ENCODE data around the gene UGT1A5. TPM values are rescaled to one million over a fixed set of nuclear protein-coding genes. Genes with fewer than 3 reads are reported as not detected.

The UGT1A5 gene
- total RNA-seq, 1 donor from 2014 or later, result not detected

DNA sequence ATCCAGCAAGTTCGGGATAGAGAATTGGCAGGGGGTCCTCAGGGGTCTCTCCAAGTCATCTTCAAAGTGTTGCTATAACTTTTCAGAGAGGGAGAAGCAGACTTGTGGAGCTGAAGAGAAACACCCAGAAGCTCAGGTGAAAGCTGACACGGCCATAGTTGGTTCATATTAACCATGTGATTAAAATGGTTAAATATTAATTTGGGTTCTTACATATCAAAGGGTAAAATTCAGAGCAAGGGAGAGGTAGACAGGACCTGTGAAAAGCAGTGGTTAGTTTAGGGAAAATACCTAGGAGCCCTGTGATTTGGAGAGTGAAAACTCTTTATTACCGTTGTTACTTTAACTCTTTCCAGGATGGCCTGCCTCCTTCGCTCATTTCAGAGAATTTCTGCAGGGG, 20.1 kb upstream of the UGT1A5 start, which contains the start of gene UGT1A6:
UGT1A6 (plus strand) TSS at position 243 of the 400 bp plus-strand sequence; CDS start at position 358, 115 bp downstream.
- Histone ChIP-seq H3K4me3 (no peak within 1 kb of the TSS), H4K20me1 (ENCODE audit: low read depth) (no peaks in the 10 kb centered on the region), H3K27ac (no peak within 1 kb of the TSS), H3K9ac (no peak within 1 kb of the TSS), H3K9me3 (ENCODE audit: low read depth) (no peaks in the 10 kb centered on the region), H2AFZ (replicated peaks) (no peak within 1 kb of the TSS), H3K27me3 (no peaks in the 10 kb centered on the region), H3F3A (ENCODE audit: low read depth) (no peaks in the 10 kb centered on the region), H3K4me1 (no peaks in the 10 kb centered on the region), H3K79me2 (ENCODE audit: low read depth) (no peaks in the 10 kb centered on the region), H3K36me3 (no peaks in the 10 kb centered on the region), H3K4me2 (no peak within 1 kb of the TSS)
- DNase-seq (ENCODE audit: low spot score), result no peak
- H3K9me3 Mint-ChIP-seq, result peaks cover 2% of the 10 kb centered on the region
- H3K27ac Mint-ChIP-seq, result peak within 1 kb of the TSS; percentile 48
- H3K27me3 Mint-ChIP-seq (ENCODE audit: insufficient read depth, low read depth), result peaks cover 2% of the 10 kb centered on the region
- H3K36me3 Mint-ChIP-seq, result no peaks in the 10 kb centered on the region
- no peak within 1 kb of the TSS for H3K4me3 Mint-ChIP-seq
- TF ChIP-seq EZH2phosphoT487 (IDR thresholded peaks at IDR 0.05) (no peak), EZH2 (IDR thresholded peaks at IDR 0.05) (no peak)
- TF ChIP-seq, protein P1, sequence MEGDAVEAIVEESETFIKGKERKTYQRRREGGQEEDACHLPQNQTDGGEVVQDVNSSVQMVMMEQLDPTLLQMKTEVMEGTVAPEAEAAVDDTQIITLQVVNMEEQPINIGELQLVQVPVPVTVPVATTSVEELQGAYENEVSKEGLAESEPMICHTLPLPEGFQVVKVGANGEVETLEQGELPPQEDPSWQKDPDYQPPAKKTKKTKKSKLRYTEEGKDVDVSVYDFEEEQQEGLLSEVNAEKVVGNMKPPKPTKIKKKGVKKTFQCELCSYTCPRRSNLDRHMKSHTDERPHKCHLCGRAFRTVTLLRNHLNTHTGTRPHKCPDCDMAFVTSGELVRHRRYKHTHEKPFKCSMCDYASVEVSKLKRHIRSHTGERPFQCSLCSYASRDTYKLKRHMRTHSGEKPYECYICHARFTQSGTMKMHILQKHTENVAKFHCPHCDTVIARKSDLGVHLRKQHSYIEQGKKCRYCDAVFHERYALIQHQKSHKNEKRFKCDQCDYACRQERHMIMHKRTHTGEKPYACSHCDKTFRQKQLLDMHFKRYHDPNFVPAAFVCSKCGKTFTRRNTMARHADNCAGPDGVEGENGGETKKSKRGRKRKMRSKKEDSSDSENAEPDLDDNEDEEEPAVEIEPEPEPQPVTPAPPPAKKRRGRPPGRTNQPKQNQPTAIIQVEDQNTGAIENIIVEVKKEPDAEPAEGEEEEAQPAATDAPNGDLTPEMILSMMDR (IDR thresholded peaks at IDR 0.05), result no peak
- H3K4me1 Mint-ChIP-seq, result no peaks in the 10 kb centered on the region

DNA sequence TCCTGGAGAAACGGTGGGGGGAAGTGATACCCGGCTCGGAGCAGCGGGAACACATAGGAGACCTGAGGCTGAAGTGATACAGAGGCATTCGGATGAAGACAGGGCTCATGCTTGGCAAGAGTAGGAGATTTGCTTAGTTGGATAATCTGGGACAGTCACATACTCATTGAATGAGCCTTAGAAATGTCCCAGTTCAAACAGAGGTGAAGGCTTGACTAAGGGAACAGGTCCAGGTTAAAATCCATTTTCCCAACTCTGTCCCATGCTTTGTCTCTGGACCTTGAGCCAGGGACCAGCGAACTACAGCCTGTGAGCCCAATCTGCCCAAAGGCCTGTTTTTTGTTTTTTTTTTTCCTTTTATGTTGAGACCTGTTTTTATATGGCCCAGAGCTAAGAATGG, 18.7 kb upstream of the UGT1A5 start:
- no peaks in the 10 kb centered on the region for H3K9me3 ChIP-seq (ENCODE audit: low read depth)
- DNase-seq (ENCODE audit: low spot score), result no peak
- H3F3A ChIP-seq (ENCODE audit: low read depth), result no peaks in the 10 kb centered on the region
- peaks cover 2% of the 10 kb centered on the region for H3K27me3 Mint-ChIP-seq (ENCODE audit: insufficient read depth, low read depth)
- H3K27me3 ChIP-seq, result no peaks in the 10 kb centered on the region
- H3K4me3 ChIP-seq, result no peak overlapping the region
- no peak overlapping the region for H3K27ac ChIP-seq
- no peak overlapping the region for H3K4me2 ChIP-seq
- no peaks in the 10 kb centered on the region for H4K20me1 ChIP-seq (ENCODE audit: low read depth)
- H3K36me3 Mint-ChIP-seq, result no peaks in the 10 kb centered on the region
- peaks cover under 1% of the 10 kb centered on the region for H3K4me1 Mint-ChIP-seq
- H3K9ac ChIP-seq, result no peak overlapping the region
- TF ChIP-seq EZH2 (IDR thresholded peaks at IDR 0.05), result no peak
- TF ChIP-seq EZH2phosphoT487 (IDR thresholded peaks at IDR 0.05), result no peak
- TF ChIP-seq, protein P1 (IDR thresholded peaks at IDR 0.05), result no peak
- H3K9me3 Mint-ChIP-seq, result peaks cover 2% of the 10 kb centered on the region
- H3K4me3 Mint-ChIP-seq, result no peak overlapping the region
- H3K27ac Mint-ChIP-seq, result peak overlapping the region; percentile 48
- H3K36me3 ChIP-seq, result no peaks in the 10 kb centered on the region
- peaks cover 3% of the 10 kb centered on the region for H3K4me1 ChIP-seq
- H2AFZ ChIP-seq (replicated peaks), result no peak overlapping the region
- no peaks in the 10 kb centered on the region for H3K79me2 ChIP-seq (ENCODE audit: low read depth)

GRCh38 chr2:233698740-233699139, 14.0 kb upstream of the UGT1A5 start:
- H3K9me3 ChIP-seq (ENCODE audit: low read depth), result no peaks in the 10 kb centered on the region
- H3K27ac ChIP-seq, result no peak overlapping the region
- peaks cover 17% of the 10 kb centered on the region for H3K4me1 Mint-ChIP-seq
- peaks cover 6% of the 10 kb centered on the region for H3K9me3 Mint-ChIP-seq
- H3K4me3 Mint-ChIP-seq, result no peak overlapping the region
- H3K27me3 ChIP-seq, result no peaks in the 10 kb centered on the region
- no peaks in the 10 kb centered on the region for H3K36me3 ChIP-seq
- DNase-seq (ENCODE audit: low spot score), result no peak
- no peak overlapping the region for H2AFZ ChIP-seq (replicated peaks)
- H3K4me3 ChIP-seq, result no peak overlapping the region
- peaks cover 15% of the 10 kb centered on the region for H3F3A ChIP-seq (ENCODE audit: low read depth)
- no peak overlapping the region for H3K9ac ChIP-seq
- TF ChIP-seq EZH2 (IDR thresholded peaks at IDR 0.05) (no peak), EZH2phosphoT487 (IDR thresholded peaks at IDR 0.05) (no peak)
- TF ChIP-seq, protein P1 (IDR thresholded peaks at IDR 0.05), result no peak
- H3K27ac Mint-ChIP-seq, result no peak overlapping the region
- H3K36me3 Mint-ChIP-seq, result no peaks in the 10 kb centered on the region
- no peaks in the 10 kb centered on the region for H4K20me1 ChIP-seq (ENCODE audit: low read depth)
- H3K4me2 ChIP-seq, result no peak overlapping the region
- no peaks in the 10 kb centered on the region for H3K79me2 ChIP-seq (ENCODE audit: low read depth)
- peaks cover 3% of the 10 kb centered on the region for H3K27me3 Mint-ChIP-seq (ENCODE audit: insufficient read depth, low read depth)
- peaks cover 18% of the 10 kb centered on the region for H3K4me1 ChIP-seq

Measured in neural progenitor cell (in vitro differentiated cells).